Pulmonary artery endothelial cell (primary cell): ENCODE results near the gene UBTD1. TPM values are rescaled to one million over a fixed set of nuclear protein-coding genes. Genes with fewer than 3 reads are reported as not detected.
A peak's percentile ranks its signal among the peaks of the same experiment; 100 is the strongest.
"Not testable (repeated sequence)": the region's sequence is repeated elsewhere in the genome, so short reads cannot be mapped to it uniquely, and the experiment has no call there.

Source experiments
- DNase-seq: peaks from one replicate; pipeline ENCODE4 v3.0.0-alpha.2; 2011; ENCODE audit warnings: low read depth, low spot score
- total RNA-seq: library from RNA; depleted of rRNA; stranded (reverse); fragments of >200 nt; gene quantifications from 2 replicates; pipeline ENCODE4 v1.2.3, GENCODE V29; 2014

Gene UBTD1
- total RNA-seq, 1 donor from 2014 or later, result 58.4 TPM

- not testable (repeated sequence) for DNase-seq
These were observed 62.8 kb downstream of the UBTD1 start for GRCh38 chr10:97561386-97562077.

- not testable (repeated sequence) for DNase-seq
These were observed 63.6 kb downstream of the UBTD1 start for GRCh38 chr10:97562329-97562728.

GRCh38 chr10:97563337-97563736 lies 64.6 kb downstream of the UBTD1 start:
- no peak for DNase-seq

- no peak for DNase-seq
These were observed 66.1 kb downstream of the UBTD1 start for GRCh38 chr10:97564776-97565175.

- DNase-seq, result no peak
These were observed 67.7 kb downstream of the UBTD1 start for GRCh38 chr10:97566336-97566996.

- no peak for DNase-seq
These were observed 69.2 kb downstream of the UBTD1 start for GRCh38 chr10:97567891-97568290.

GRCh38 chr10:97570146-97570788 lies 71.5 kb downstream of the UBTD1 start:
- no peak for DNase-seq

- no peak for DNase-seq
These were observed 72.2 kb downstream of the UBTD1 start for GRCh38 chr10:97570789-97571471.

- DNase-seq, result no peak
These were observed 72.9 kb downstream of the UBTD1 start for GRCh38 chr10:97571622-97572021.

- peak; percentile 46 for DNase-seq
These were observed 73.7 kb downstream of the UBTD1 start, which contains the start of gene ANKRD2 for GRCh38 chr10:97572214-97572989. TSS of gene ANKRD2 (plus strand) at chr10:97572779. CDS start at chr10:97572789, 10 bp downstream.

GRCh38 chr10:97573021-97573420 lies 74.3 kb downstream of the UBTD1 start:
- DNase-seq, result no peak

- DNase-seq, result no peak
These were observed 74.9 kb downstream of the UBTD1 start for GRCh38 chr10:97573672-97574071.

GRCh38 chr10:97574374-97575126 lies 75.8 kb downstream of the UBTD1 start:
- peak; percentile 67 for DNase-seq

GRCh38 chr10:97575127-97575668 lies 76.5 kb downstream of the UBTD1 start:
- no peak for DNase-seq

- not testable (repeated sequence) for DNase-seq
These were observed 77.8 kb downstream of the UBTD1 start for GRCh38 chr10:97576487-97576886.

GRCh38 chr10:97577701-97578100 lies 79.0 kb downstream of the UBTD1 start:
- DNase-seq, result no peak

GRCh38 chr10:97578171-97578844 lies 79.6 kb downstream of the UBTD1 start:
- DNase-seq, result no peak

- DNase-seq, result no peak
These were observed 82.0 kb downstream of the UBTD1 start for GRCh38 chr10:97580421-97581367.
